ENCODE measurements around the gene CDK11B. TPM values are rescaled to one million over a fixed set of nuclear protein-coding genes. Genes with fewer than 3 reads are reported as not detected.
"Not testable (repeated sequence)": the region's sequence is repeated elsewhere in the genome, so short reads cannot be mapped to it uniquely, and the experiment has no call there.

The CDK11B gene
- total RNA-seq, 1 donor from 2014 or later = 24.8 TPM

DNA sequence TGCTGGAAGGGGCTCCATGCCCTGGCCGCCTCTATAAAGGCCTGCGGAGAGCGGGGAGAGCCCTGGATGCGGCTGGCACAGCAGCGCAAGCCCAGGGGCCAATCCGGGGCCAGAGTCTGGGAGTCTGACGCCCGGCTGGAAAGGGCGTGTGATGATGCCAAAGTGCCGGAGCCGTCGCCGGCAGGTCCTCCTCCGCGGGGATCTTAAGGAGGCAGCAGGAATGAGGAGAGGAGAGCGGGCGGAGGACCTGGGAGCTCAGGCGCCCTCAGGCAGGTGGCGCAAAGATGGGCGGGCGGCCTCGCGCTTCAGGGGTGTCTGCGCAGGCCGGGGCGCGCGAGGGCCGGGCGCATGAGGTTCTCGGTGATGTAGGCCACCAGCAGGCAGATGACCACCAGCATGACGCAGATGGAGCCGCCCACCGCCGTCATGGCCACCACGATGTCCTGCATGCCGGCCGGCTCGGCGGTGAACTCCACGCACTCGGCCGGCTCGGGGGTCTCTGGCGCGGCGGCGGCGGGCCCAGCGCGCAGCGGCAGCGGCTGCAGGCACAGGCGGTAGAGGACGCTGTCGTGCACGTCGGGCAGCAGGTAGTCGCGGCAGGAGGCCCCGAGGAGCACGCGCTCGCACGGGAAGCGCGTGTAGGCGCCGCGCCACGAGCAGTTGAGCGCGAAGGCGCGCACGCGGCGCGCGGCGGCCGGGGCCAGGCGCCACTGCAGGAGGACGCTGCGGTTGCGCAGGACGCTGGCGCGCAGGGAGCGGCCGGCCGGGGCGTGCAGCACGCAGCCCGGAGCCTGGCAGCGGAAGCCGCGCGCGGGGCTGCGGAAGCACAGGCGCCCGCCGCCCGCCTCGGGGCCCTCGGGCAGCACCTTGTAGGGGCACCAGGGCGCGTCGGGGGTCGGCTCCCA, 59.5 kb downstream of the CDK11B start:
- Histone ChIP-seq H3K9me3 (no peaks in the 10 kb centered on the region), H3K27ac (no peak overlapping the region), H3K27me3 (peaks cover 24% of the 10 kb centered on the region), H3K4me1 (peaks cover 16% of the 10 kb centered on the region), H3K4me3 (peak overlapping the region; percentile 33), H3K36me3 (no peaks in the 10 kb centered on the region)
- TF ChIP-seq, protein P1, sequence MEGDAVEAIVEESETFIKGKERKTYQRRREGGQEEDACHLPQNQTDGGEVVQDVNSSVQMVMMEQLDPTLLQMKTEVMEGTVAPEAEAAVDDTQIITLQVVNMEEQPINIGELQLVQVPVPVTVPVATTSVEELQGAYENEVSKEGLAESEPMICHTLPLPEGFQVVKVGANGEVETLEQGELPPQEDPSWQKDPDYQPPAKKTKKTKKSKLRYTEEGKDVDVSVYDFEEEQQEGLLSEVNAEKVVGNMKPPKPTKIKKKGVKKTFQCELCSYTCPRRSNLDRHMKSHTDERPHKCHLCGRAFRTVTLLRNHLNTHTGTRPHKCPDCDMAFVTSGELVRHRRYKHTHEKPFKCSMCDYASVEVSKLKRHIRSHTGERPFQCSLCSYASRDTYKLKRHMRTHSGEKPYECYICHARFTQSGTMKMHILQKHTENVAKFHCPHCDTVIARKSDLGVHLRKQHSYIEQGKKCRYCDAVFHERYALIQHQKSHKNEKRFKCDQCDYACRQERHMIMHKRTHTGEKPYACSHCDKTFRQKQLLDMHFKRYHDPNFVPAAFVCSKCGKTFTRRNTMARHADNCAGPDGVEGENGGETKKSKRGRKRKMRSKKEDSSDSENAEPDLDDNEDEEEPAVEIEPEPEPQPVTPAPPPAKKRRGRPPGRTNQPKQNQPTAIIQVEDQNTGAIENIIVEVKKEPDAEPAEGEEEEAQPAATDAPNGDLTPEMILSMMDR (IDR thresholded peaks at IDR 0.05) = peak; percentile 9
- intact Hi-C loops (cut with DNase I) = no loop called here
- DNase-seq (no peak), ATAC-seq (peak; percentile 61)

DNA sequence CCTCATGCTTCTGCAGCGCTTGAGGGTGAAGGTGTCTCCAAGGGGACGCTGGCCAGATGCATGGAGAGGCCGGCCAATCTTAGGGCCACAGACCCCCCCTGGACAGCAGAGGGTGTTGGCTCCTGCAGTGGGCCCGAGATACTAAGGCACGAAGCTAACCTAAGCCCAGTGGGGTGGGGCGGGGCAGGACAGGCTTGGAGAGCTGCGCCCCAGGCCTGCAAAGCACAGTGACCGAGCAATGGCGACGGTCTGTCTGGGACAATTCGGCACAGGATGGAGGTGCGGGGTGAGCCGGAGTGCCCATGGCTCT, 60.1 kb downstream of the CDK11B start:
- Histone ChIP-seq H3K4me1 (peaks cover 16% of the 10 kb centered on the region), H3K27me3 (peaks cover 24% of the 10 kb centered on the region), H3K9me3 (no peaks in the 10 kb centered on the region), H3K36me3 (no peaks in the 10 kb centered on the region), H3K4me3 (no peak overlapping the region), H3K27ac (no peak overlapping the region)
- TF ChIP-seq, protein P1 (IDR thresholded peaks at IDR 0.05) = no peak
- no peak for ATAC-seq
- no peak for DNase-seq
- intact Hi-C loops (cut with DNase I) = no loop called here

DNA sequence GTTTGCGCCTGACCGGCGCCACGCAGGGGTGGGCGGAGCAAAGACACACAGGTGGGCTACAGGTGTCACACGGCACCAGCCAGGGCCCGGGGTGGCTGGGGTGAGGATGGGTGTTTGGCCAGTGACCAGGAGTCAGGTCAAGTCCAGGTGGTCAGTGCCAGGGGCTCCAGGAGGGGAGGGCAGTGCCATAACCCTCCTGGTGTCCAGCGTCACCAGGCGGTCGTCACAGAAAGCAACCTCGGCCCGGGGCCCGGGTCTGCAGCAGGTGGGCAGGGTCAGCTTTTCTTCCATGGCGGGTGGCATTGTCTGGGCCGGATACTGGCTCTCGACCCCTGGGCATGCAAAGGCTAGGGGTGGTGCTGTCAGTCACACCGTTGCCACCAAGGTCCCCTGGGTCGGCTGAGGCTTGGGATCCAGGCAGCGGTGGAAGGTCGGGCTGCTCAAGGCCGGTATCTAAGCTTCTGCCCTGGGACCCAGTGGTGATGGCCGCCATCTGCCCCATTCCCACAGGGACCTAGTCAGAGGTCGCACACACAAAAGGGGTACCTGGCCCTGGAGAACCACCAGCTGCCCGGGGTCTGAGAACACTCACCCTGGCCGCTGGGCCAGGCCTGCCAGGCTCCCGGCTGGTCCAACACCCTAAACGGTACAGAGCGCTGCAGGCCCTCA, 60.6 kb downstream of the CDK11B start:
- Histone ChIP-seq H3K36me3 (no peaks in the 10 kb centered on the region), H3K4me1 (peaks cover 16% of the 10 kb centered on the region), H3K27me3 (peaks cover 24% of the 10 kb centered on the region), H3K27ac (no peak overlapping the region), H3K9me3 (no peaks in the 10 kb centered on the region), H3K4me3 (no peak overlapping the region)
- no peak for DNase-seq
- TF ChIP-seq, protein P1 (IDR thresholded peaks at IDR 0.05) = no peak
- intact Hi-C loops (cut with DNase I) = no loop called here
- no peak for ATAC-seq

DNA sequence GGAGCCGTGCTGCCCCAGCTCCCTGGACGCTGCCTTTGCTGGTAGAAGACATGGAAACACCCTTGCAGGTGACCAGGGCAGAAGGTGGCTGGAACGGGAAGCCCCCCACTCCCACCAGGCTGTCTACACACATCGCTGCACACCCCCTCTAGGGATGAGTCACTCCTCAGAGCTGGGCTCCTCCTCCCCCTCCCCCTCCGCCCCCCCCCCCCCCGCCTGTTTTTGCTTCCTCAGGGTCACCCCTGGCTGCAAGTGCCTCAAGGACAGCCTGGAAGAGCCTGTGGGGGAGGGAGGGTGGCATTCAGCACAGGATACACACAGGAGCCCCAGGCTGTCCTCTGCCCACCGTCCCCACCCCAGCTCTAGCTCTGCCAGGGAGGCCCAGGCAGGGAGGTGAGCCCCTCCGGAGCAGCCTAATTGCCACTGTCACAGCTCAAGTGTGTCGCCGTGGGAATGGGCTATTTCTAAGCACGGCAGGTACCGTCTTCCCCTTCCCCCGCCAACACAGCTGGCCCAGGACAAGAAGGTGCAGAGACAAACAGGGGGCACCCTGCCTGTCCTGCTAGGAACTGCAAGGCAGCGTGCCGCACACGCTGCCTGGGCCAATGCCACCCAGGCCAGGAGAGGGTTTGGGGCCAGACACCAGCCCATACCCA, 61.4 kb downstream of the CDK11B start:
- H3K36me3 ChIP-seq = no peaks in the 10 kb centered on the region
- peaks cover 16% of the 10 kb centered on the region for H3K4me1 ChIP-seq
- ATAC-seq = no peak
- H3K27ac ChIP-seq = no peak overlapping the region
- H3K9me3 ChIP-seq = no peaks in the 10 kb centered on the region
- intact Hi-C loops (cut with DNase I) = no loop called here
- DNase-seq = no peak
- no peak overlapping the region for H3K4me3 ChIP-seq
- H3K27me3 ChIP-seq = peaks cover 24% of the 10 kb centered on the region
- TF ChIP-seq, protein P1 (IDR thresholded peaks at IDR 0.05) = no peak

DNA sequence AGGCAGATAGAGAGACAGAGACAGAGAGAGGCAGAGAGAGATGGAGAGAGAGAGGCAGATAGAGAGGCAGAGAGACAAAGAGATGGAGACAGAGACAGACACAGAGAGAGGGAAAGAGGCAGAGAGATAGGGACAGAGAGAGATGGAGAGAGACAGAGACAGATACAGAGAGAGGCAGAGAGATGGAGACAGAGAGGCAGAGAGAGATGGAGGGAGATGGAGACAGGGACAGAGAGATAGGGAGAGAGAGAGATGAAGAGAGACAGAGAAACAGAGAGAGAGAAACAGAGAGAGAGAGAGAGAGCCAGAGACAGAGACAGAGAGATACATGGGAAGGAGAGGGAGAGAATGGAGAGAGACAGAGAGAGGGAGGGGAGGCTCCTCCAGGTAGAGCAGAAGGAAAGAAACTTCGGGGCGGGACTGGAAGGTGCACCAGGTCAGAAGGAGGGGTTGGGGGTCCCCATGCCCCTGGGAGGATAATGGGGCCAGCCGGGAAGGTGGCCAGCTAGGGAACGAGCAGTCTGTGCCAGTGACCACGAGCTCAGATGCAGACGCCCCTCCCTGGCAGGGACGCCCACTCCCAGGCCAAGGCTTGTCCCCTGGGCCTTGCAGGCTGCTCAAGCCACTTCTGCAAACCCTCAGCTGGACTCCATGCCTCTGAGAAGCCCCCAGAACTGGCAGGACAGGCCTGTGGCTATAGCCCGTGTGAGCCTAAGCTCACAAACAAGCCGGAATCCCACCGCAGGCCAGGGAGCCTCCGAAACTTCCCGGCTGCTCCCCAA, 62.1 kb downstream of the CDK11B start:
- intact Hi-C loops (cut with DNase I) = no loop called here
- TF ChIP-seq, protein P1 (IDR thresholded peaks at IDR 0.05) = no peak
- no peak for DNase-seq
- no peaks in the 10 kb centered on the region for H3K9me3 ChIP-seq
- no peak overlapping the region for H3K4me3 ChIP-seq
- H3K36me3 ChIP-seq = no peaks in the 10 kb centered on the region
- no peak overlapping the region for H3K27ac ChIP-seq
- peaks cover 16% of the 10 kb centered on the region for H3K4me1 ChIP-seq
- peaks cover 24% of the 10 kb centered on the region for H3K27me3 ChIP-seq
- ATAC-seq = no peak

DNA sequence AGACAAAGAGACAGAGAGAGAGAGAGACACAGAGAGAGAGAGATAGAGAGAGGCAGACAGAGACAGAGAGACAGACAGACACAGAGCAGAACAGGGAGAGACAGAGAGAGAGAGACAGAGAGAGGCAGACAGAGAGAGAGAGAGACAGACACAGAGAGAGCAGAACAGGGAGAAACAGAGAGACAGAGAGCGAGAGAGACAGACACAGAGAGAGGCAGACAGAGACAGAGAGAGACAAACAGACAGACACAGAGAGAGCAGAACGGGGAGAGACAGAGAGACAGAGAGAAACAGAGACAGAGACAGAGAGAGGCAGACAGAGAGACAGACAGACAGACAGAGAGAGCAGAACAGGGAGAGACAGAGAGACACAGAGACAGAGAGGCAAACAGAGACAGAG, 63.5 kb downstream of the CDK11B start:
- ATAC-seq; H3K9me3 ChIP-seq; H3K27ac ChIP-seq; H3K4me3 ChIP-seq; intact Hi-C loops (cut with DNase I); DNase-seq; H3K36me3 ChIP-seq: not testable (repeated sequence)
- Histone ChIP-seq H3K4me1 (peaks cover 13% of the 10 kb centered on the region), H3K27me3 (peaks cover 18% of the 10 kb centered on the region)
